NCI-H2196 treated with DMSO at 0.1 percent for 48 hours (cell line): ENCODE measurements around the gene CCDC110.
"Not testable (repeated sequence)": the region's sequence is repeated elsewhere in the genome, so short reads cannot be mapped to it uniquely, and the experiment has no call there.

Experiments
- DNase-seq: peaks from one replicate; lab custom pipeline; 2025; ENCODE audit not compliant: unreplicated experiment; lab: John Stamatoyannopoulos, UW

CCDC110 gene

GRCh38 chr4:185471235-185472102 is at the start of gene CCDC110:
TSS of gene CCDC110 (minus strand) at chr4:185471733. CDS start at chr4:185471683, 50 bp downstream.
- peak; percentile 68 for DNase-seq

- DNase-seq: no peak
Measured at GRCh38 chr4:185520119-185520518, 48.6 kb upstream of the CCDC110 start.

- no peak for DNase-seq
Measured at GRCh38 chr4:185518494-185518893, 47.0 kb upstream of the CCDC110 start.

- DNase-seq: no peak
Measured at GRCh38 chr4:185518069-185518468, 46.5 kb upstream of the CCDC110 start.

GRCh38 chr4:185515248-185515647 is 43.7 kb upstream of the CCDC110 start:
- DNase-seq: no peak

GRCh38 chr4:185514182-185514697 is 42.7 kb upstream of the CCDC110 start:
- DNase-seq: no peak

- no peak for DNase-seq
Measured at GRCh38 chr4:185513489-185514181, 42.1 kb upstream of the CCDC110 start.

- no peak for DNase-seq
Measured at GRCh38 chr4:185512516-185512915, 41.0 kb upstream of the CCDC110 start.

GRCh38 chr4:185511243-185511642 is 39.7 kb upstream of the CCDC110 start:
- not testable (repeated sequence) for DNase-seq

- DNase-seq: no peak
Measured at GRCh38 chr4:185510806-185511205, 39.3 kb upstream of the CCDC110 start.

- no peak for DNase-seq
Measured at GRCh38 chr4:185508181-185508580, 36.6 kb upstream of the CCDC110 start.

GRCh38 chr4:185506422-185506821 is 34.9 kb upstream of the CCDC110 start:
- no peak for DNase-seq

GRCh38 chr4:185504098-185505047 is 32.8 kb upstream of the CCDC110 start:
- DNase-seq: no peak

GRCh38 chr4:185502386-185502785 is 30.9 kb upstream of the CCDC110 start:
- no peak for DNase-seq

- no peak for DNase-seq
Measured at GRCh38 chr4:185500576-185500975, 29.0 kb upstream of the CCDC110 start.

- no peak for DNase-seq
Measured at GRCh38 chr4:185500035-185500434, 28.5 kb upstream of the CCDC110 start.

- no peak for DNase-seq
Measured at GRCh38 chr4:185488650-185489049, 17.1 kb upstream of the CCDC110 start.

- no peak for DNase-seq
Measured at GRCh38 chr4:185481401-185481800, 9.9 kb upstream of the CCDC110 start.

GRCh38 chr4:185480016-185480732 is 8.6 kb upstream of the CCDC110 start:
- no peak for DNase-seq

- no peak for DNase-seq
Measured at GRCh38 chr4:185479507-185479971, 8.0 kb upstream of the CCDC110 start.
